Progenitor cell of endocrine pancreas (in vitro differentiated cells): ENCODE measurements around the gene POLE4. TPM values are rescaled to one million over a fixed set of nuclear protein-coding genes. Genes with fewer than 3 reads are reported as not detected.

Source experiments
- DNase-seq: peaks from one replicate; pipeline ENCODE4 v3.0.0; 2021; ENCODE audit warnings: low spot score; ENCODE audit not compliant: unreplicated experiment
- H3K27ac Mint-ChIP-seq: 2 replicates; pipeline ENCODE4 v1.8.0; 2021; ENCODE audit warnings: mild to moderate bottlenecking, moderate library complexity, mixed read lengths
- H3K27me3 Mint-ChIP-seq: 2 replicates; pipeline ENCODE4 v1.8.0; 2021; ENCODE audit warnings: mixed read lengths
- H3K36me3 Mint-ChIP-seq: 2 replicates; pipeline ENCODE4 v1.8.0; 2022; ENCODE audit warnings: mixed read lengths; ENCODE audit not compliant: insufficient read depth
- H3K4me1 Mint-ChIP-seq: 2 replicates; pipeline ENCODE4 v1.8.0; 2021; ENCODE audit warnings: low read depth, mixed read lengths
- H3K4me3 Mint-ChIP-seq: 2 replicates; pipeline ENCODE4 v1.8.0; 2021; ENCODE audit warnings: low read depth, mild to moderate bottlenecking, moderate library complexity, mixed read lengths
- H3K9me3 Mint-ChIP-seq: 2 replicates; pipeline ENCODE4 v1.8.0; 2021; ENCODE audit warnings: low read depth, mixed read lengths
- CTCF ChIP-seq: fragments of 200-600 bp; sonication (generic); IDR thresholded peaks from one replicate; pipeline ENCODE4 v1.5.0; 2021; ENCODE audit warnings: antibody characterized with exemption, mild to moderate bottlenecking; ENCODE audit not compliant: unreplicated experiment
- total RNA-seq: library from RNA; stranded (reverse); gene quantifications from 2 replicates; pipeline ENCODE4 v1.2.1, GENCODE V29; 2021

The POLE4 gene
- total RNA-seq, 1 donor from 2014 or later = 27.7 TPM

GRCh38 chr2:74924463-74925265, 33.8 kb upstream of the POLE4 start:
- peaks cover 6% of the 10 kb centered on the region for H3K27me3 Mint-ChIP-seq
- no peaks in the 10 kb centered on the region for H3K36me3 Mint-ChIP-seq
- no peaks in the 10 kb centered on the region for H3K9me3 Mint-ChIP-seq
- H3K4me3 Mint-ChIP-seq = no peak overlapping the region
- DNase-seq = no peak
- TF ChIP-seq CTCF = no peak
- H3K27ac Mint-ChIP-seq = no peak overlapping the region
- H3K4me1 Mint-ChIP-seq = peaks cover 4% of the 10 kb centered on the region

GRCh38 chr2:74925361-74925786, 33.1 kb upstream of the POLE4 start:
- no peak overlapping the region for H3K27ac Mint-ChIP-seq
- no peak for DNase-seq
- H3K4me3 Mint-ChIP-seq = no peak overlapping the region
- no peak for TF ChIP-seq CTCF
- peaks cover 6% of the 10 kb centered on the region for H3K27me3 Mint-ChIP-seq
- H3K9me3 Mint-ChIP-seq = no peaks in the 10 kb centered on the region
- no peaks in the 10 kb centered on the region for H3K36me3 Mint-ChIP-seq
- peaks cover 4% of the 10 kb centered on the region for H3K4me1 Mint-ChIP-seq

GRCh38 chr2:74927621-74928020, 30.8 kb upstream of the POLE4 start:
- H3K36me3 Mint-ChIP-seq = peaks cover 4% of the 10 kb centered on the region
- peaks cover 4% of the 10 kb centered on the region for H3K4me1 Mint-ChIP-seq
- H3K27ac Mint-ChIP-seq = no peak overlapping the region
- H3K4me3 Mint-ChIP-seq = no peak overlapping the region
- no peak for TF ChIP-seq CTCF
- no peaks in the 10 kb centered on the region for H3K27me3 Mint-ChIP-seq
- no peaks in the 10 kb centered on the region for H3K9me3 Mint-ChIP-seq
- DNase-seq = no peak

- no peak overlapping the region for H3K4me3 Mint-ChIP-seq
- H3K9me3 Mint-ChIP-seq = no peaks in the 10 kb centered on the region
- no peak overlapping the region for H3K27ac Mint-ChIP-seq
- peaks cover 4% of the 10 kb centered on the region for H3K36me3 Mint-ChIP-seq
- no peak for TF ChIP-seq CTCF
- H3K27me3 Mint-ChIP-seq = no peaks in the 10 kb centered on the region
- peaks cover 4% of the 10 kb centered on the region for H3K4me1 Mint-ChIP-seq
- no peak for DNase-seq
Measured at GRCh38 chr2:74930811-74931486, 27.5 kb upstream of the POLE4 start.

DNA sequence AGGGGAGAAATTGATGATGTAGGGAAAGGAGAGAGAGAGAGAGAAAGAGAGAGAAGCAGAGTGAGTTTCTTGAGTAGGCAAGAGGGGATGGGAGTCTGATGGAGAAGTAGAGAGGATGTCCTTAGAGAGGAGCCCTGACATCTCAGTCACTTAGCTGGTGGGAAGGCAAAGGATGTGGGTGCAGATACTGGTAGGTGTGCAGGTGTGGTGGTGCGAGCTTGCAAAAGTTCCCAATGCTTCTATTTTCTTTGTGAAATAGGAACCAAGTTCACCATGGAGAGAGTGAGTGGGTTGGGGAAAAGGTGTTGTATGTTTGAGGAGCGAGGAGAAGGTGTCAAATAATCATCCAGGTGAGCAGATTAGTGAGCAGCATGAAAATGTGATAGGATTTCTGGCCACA, 26.5 kb upstream of the POLE4 start:
- H3K36me3 Mint-ChIP-seq = peaks cover 4% of the 10 kb centered on the region
- no peak for TF ChIP-seq CTCF
- DNase-seq = no peak
- H3K9me3 Mint-ChIP-seq = no peaks in the 10 kb centered on the region
- H3K4me3 Mint-ChIP-seq = no peak overlapping the region
- peaks cover 13% of the 10 kb centered on the region for H3K4me1 Mint-ChIP-seq
- no peak overlapping the region for H3K27ac Mint-ChIP-seq
- no peaks in the 10 kb centered on the region for H3K27me3 Mint-ChIP-seq
